ENCODE measurements around the gene ARMC3.

ARMC3 gene

DNA sequence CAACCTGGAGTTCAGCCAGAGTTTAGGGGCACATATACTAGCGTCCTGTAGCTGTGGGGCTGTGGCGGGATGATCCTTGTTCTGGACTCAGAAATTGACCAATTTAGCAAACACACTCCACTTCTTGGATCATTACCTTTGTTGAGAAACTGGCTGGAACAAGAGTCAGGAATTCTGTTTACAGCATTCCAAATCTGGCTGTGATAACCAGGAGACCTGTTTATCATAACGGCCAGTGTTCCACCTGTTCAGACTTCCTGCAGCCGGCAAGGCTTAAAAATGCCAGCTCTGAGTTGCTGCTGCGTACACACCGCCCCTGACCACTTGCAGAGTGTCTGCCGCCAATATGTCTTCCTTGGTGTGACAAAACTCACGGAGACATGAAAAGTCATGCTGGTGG is 64.8 kb downstream of the ARMC3 start:
- H3K27ac ChIP-seq: no peak overlapping the region
- TF ChIP-seq, protein P1, sequence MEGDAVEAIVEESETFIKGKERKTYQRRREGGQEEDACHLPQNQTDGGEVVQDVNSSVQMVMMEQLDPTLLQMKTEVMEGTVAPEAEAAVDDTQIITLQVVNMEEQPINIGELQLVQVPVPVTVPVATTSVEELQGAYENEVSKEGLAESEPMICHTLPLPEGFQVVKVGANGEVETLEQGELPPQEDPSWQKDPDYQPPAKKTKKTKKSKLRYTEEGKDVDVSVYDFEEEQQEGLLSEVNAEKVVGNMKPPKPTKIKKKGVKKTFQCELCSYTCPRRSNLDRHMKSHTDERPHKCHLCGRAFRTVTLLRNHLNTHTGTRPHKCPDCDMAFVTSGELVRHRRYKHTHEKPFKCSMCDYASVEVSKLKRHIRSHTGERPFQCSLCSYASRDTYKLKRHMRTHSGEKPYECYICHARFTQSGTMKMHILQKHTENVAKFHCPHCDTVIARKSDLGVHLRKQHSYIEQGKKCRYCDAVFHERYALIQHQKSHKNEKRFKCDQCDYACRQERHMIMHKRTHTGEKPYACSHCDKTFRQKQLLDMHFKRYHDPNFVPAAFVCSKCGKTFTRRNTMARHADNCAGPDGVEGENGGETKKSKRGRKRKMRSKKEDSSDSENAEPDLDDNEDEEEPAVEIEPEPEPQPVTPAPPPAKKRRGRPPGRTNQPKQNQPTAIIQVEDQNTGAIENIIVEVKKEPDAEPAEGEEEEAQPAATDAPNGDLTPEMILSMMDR (IDR thresholded peaks at IDR 0.05): no peak
- TF ChIP-seq ZFX (IDR thresholded peaks at IDR 0.05; ENCODE audit: borderline replicate concordance): no peak

DNA sequence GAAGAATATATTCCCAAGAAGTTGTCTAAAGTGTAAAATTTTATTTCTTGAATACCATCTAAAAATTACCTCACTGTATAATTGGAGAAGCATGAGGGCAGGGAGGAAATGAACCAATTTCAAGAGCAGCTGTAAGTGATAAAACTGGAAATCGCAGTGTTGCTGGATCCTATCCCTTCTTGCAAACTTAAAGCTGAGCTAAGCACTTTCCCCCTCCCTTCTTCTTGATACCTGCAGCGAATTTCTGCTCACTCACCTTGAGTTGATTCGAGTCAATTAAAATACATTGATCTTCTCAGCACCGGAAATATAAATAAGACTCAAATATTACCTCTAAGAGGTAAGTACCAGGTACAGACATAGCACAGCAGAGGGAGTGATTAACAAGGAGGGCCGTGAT is 65.5 kb downstream of the ARMC3 start:
- no peak for TF ChIP-seq ZFX (IDR thresholded peaks at IDR 0.05; ENCODE audit: borderline replicate concordance)
- TF ChIP-seq, protein P1 (IDR thresholded peaks at IDR 0.05): no peak
- H3K27ac ChIP-seq: no peak overlapping the region

DNA sequence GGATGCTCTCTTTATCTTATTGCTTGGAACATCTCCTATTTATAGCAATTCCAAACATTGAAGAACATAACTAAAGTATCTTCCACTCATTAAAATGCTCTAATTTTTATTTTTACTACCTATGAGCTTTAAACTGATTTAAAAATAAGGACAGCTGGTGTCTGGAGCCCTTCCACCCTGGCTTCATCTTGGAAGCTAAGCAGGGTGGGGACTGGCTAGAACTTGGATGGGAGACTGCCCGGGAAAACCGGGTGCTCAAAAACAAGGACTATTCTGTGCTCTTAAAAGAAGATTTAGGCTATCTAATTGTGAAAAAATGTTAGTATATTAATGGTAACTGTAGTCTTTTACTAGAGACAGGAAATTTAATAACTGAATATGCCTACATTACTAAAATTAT is 69.2 kb downstream of the ARMC3 start:
- TF ChIP-seq ZFX (IDR thresholded peaks at IDR 0.05; ENCODE audit: borderline replicate concordance): no peak
- TF ChIP-seq, protein P1 (IDR thresholded peaks at IDR 0.05): no peak
- no peak overlapping the region for H3K27ac ChIP-seq

DNA sequence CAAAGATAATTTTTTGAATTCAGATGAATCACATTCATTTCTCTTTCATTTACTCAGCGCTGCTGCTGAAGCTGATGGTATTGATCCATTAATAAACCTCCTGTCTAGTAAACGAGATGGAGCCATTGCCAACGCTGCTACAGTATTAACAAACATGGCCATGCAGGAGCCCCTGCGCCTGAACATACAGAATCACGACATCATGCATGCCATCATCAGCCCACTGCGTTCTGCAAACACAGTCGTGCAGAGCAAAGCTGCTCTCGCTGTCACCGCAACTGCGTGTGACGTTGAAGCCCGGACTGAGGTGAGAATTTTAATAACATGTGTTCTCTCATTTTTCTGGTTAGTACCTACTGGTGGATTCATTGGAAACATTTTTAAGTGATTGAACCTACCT is 70.2 kb downstream of the ARMC3 start:
- no peak for TF ChIP-seq ZFX (IDR thresholded peaks at IDR 0.05; ENCODE audit: borderline replicate concordance)
- TF ChIP-seq, protein P1 (IDR thresholded peaks at IDR 0.05): no peak
- H3K27ac ChIP-seq: no peak overlapping the region

DNA sequence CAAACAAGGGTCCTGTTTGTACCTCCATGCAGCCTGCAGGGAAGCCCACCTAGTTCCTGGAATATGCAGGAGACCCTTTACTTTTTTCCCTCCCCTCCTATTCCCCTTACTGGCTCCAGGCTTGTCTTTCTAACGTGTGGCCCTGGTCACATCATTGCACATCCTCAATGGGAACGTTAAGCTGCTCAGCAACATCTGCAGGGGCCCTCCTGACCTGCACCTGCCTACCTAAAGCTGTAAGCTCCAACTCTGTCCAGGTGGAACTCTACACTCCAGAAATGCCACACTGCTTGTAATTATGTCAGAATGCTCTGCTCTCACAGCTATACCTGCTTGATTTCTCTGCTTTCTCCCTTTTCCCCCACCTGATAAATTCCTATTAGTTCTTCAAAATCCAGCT is 72.1 kb downstream of the ARMC3 start:
- H3K27ac ChIP-seq: no peak overlapping the region
- TF ChIP-seq ZFX (IDR thresholded peaks at IDR 0.05; ENCODE audit: borderline replicate concordance): no peak

DNA sequence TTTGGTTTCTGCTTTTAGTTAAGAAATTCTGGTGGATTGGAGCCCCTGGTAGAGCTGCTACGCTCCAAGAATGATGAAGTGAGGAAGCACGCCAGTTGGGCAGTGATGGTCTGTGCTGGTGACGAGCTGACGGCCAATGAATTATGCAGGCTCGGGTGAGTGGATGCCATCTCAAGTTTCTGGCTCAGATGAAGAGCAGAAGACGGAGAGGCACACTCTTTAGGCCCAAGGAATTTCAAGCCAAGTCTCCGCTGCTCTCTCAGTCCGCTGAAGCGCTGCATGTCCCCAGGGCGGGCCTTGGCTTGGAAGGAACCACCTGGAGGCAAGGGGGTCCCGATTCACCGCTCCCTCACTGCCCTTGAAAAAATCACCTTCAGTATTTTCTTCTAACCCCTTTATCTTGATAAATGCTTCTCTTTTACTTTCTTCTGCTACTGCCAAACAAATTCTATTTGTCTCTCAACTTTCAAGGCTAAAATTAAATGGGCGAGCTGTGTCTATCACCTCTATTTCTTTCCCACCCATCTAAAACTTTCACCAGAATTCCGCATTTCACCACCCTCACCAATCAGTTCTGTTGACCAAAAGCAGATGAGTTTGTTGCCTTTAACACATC is 74.2 kb downstream of the ARMC3 start:
- TF ChIP-seq ZFX (IDR thresholded peaks at IDR 0.05; ENCODE audit: borderline replicate concordance): no peak
- TF ChIP-seq, protein P1 (IDR thresholded peaks at IDR 0.05): no peak
- no peak overlapping the region for H3K27ac ChIP-seq

DNA sequence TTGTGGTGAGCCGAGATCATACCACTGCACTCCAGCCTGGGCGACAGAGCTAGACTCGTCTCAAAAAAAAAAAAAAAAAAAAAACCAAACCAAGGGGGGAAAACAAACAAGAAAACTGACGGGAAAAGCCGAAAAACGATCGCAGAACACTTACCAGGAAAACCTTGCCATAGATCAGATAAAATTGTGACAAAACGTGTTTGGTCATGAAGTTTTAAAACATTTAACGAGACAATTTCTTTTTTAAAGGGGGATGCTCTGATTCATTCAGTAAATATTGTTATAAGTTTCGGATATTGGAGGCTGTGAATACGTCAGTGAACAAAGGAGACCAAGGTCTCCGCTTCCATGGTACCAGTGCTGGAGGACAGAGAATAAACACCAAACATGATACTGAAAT is 77.3 kb downstream of the ARMC3 start:
- TF ChIP-seq ZFX (IDR thresholded peaks at IDR 0.05; ENCODE audit: borderline replicate concordance): no peak
- TF ChIP-seq, protein P1 (IDR thresholded peaks at IDR 0.05): no peak

More for the DNA sequence above, 77.3 kb downstream of the ARMC3 start:
- no peak overlapping the region for H3K27ac ChIP-seq

Measured in 22Rv1 (cell line).